ENCODE data around the gene MATN3. TPM values are rescaled to one million over a fixed set of nuclear protein-coding genes. Genes with fewer than 3 reads are reported as not detected.

MATN3 gene
- total and polyA plus RNA-seq, 2 of the 8 experiments (the other 6 are each of a cell fraction or from before 2014, with no cell fraction given), result 3.0 to 9.9 TPM

- TF ChIP-seq CHD7 (IDR thresholded peaks at IDR 0.05; ENCODE audit: insufficient replicate concordance, low read length), result no peak
- TF ChIP-seq TAF7 (optimal IDR thresholded peaks at IDR 0.05; ENCODE audit: borderline replicate concordance, low read depth, low read length), result no peak
Observed at GRCh38 chr2:20008703-20009102, 3.8 kb downstream of the MATN3 start (continued).

All from H1 (cell line).